Measurements from ENCODE around the gene IPCEF1. TPM values are rescaled to one million over a fixed set of nuclear protein-coding genes. Genes with fewer than 3 reads are reported as not detected.
"Not testable (repeated sequence)": the region's sequence is repeated elsewhere in the genome, so short reads cannot be mapped to it uniquely, and the experiment has no call there.

IPCEF1 gene
- polyA plus RNA-seq, 1 donor (not counting 4 experiments of a cell fraction or from before 2014, with no cell fraction given), result 0.21 TPM

GRCh38 chr6:154308986-154309385 is 47.6 kb downstream of the IPCEF1 start:
- H3K9me3 ChIP-seq (ENCODE audit: control insufficient read depth, low read depth, low read length), result no peaks in the 10 kb centered on the region
- H3K36me3 ChIP-seq (ENCODE audit: control insufficient read depth in 2 of 2, extremely low read depth in 1 of 2, insufficient read depth in 2 of 2, low read length in 2 of 2), result no peaks in the 10 kb centered on the region
- H3K4me1 ChIP-seq (ENCODE audit: control insufficient read depth, extremely low read depth, insufficient read depth, low read length), result no peaks in the 10 kb centered on the region
- H3K4me2 ChIP-seq (ENCODE audit: control insufficient read depth, extremely low read depth, insufficient read depth, low read depth, low read length), result no peak overlapping the region
- H3K27ac ChIP-seq (ENCODE audit: control insufficient read depth, insufficient read depth, low read length), result no peak overlapping the region
- TF ChIP-seq CTCF (optimal IDR thresholded peaks at IDR 0.05 in 1 of 3, IDR thresholded peaks at IDR 0.05 in 1 of 3, conservative IDR thresholded peaks at IDR 0.05 in 1 of 3; ENCODE audit: extremely low read depth in 1 of 3, insufficient read depth in 2 of 3, low read length in 3 of 3) (no peak), EZH2 (IDR thresholded peaks at IDR 0.05; ENCODE audit: low read length) (no peak)
- no peak for FAIRE-seq
- H2AFZ ChIP-seq (ENCODE audit: control insufficient read depth, low read length), result no peak overlapping the region
- dilution Hi-C loops (cut with MboI; ENCODE audit: extremely low pct_ligation_motif_present, low sequenced_read_pairs), result no loop called here
- H3K79me2 ChIP-seq (ENCODE audit: control insufficient read depth, insufficient read depth, low read length), result no peaks in the 10 kb centered on the region
- H3K27me3 ChIP-seq (ENCODE audit: control insufficient read depth, extremely low read depth, insufficient read depth, low read length), result no peaks in the 10 kb centered on the region
- no peaks in the 10 kb centered on the region for H3K9me1 ChIP-seq (ENCODE audit: control insufficient read depth, extremely low read depth, insufficient read depth, low read length)
- no peaks in the 10 kb centered on the region for H4K20me1 ChIP-seq (ENCODE audit: control insufficient read depth, extremely low read depth, insufficient read depth, low read length)
- no peak overlapping the region for H3K4me3 ChIP-seq (ENCODE audit: control insufficient read depth in 2 of 3, extremely low read depth in 1 of 3, insufficient read depth in 2 of 3, low read depth in 1 of 3, low read length in 3 of 3)
- H3K9ac ChIP-seq (ENCODE audit: control insufficient read depth, extremely low read depth, insufficient read depth, low read length), result no peak overlapping the region
- DNase-seq (ENCODE audit: low read depth, low spot score), result no peak

GRCh38 chr6:154307696-154308425 is 48.7 kb downstream of the IPCEF1 start:
- dilution Hi-C loops (cut with MboI; ENCODE audit: extremely low pct_ligation_motif_present, low sequenced_read_pairs), result no loop called here
- DNase-seq (ENCODE audit: low read depth, low spot score) (no peak), FAIRE-seq (no peak)
- no peaks in the 10 kb centered on the region for H3K36me3 ChIP-seq (ENCODE audit: control insufficient read depth in 2 of 2, extremely low read depth in 1 of 2, insufficient read depth in 2 of 2, low read length in 2 of 2)
- no peak for TF ChIP-seq CTCF (optimal IDR thresholded peaks at IDR 0.05 in 1 of 3, IDR thresholded peaks at IDR 0.05 in 1 of 3, conservative IDR thresholded peaks at IDR 0.05 in 1 of 3; ENCODE audit: extremely low read depth in 1 of 3, insufficient read depth in 2 of 3, low read length in 3 of 3)
- no peak for TF ChIP-seq EZH2 (IDR thresholded peaks at IDR 0.05; ENCODE audit: low read length)
- H4K20me1 ChIP-seq (ENCODE audit: control insufficient read depth, extremely low read depth, insufficient read depth, low read length), result no peaks in the 10 kb centered on the region
- no peak overlapping the region for H3K4me2 ChIP-seq (ENCODE audit: control insufficient read depth, extremely low read depth, insufficient read depth, low read depth, low read length)
- H3K4me1 ChIP-seq (ENCODE audit: control insufficient read depth, extremely low read depth, insufficient read depth, low read length), result no peaks in the 10 kb centered on the region
- H3K27ac ChIP-seq (ENCODE audit: control insufficient read depth, insufficient read depth, low read length), result no peak overlapping the region
- H3K9ac ChIP-seq (ENCODE audit: control insufficient read depth, extremely low read depth, insufficient read depth, low read length), result no peak overlapping the region
- no peak overlapping the region for H3K4me3 ChIP-seq (ENCODE audit: control insufficient read depth in 2 of 3, extremely low read depth in 1 of 3, insufficient read depth in 2 of 3, low read depth in 1 of 3, low read length in 3 of 3)
- H2AFZ ChIP-seq (ENCODE audit: control insufficient read depth, low read length), result no peak overlapping the region
- H3K27me3 ChIP-seq (ENCODE audit: control insufficient read depth, extremely low read depth, insufficient read depth, low read length), result no peaks in the 10 kb centered on the region
- no peaks in the 10 kb centered on the region for H3K9me3 ChIP-seq (ENCODE audit: control insufficient read depth, low read depth, low read length)
- no peaks in the 10 kb centered on the region for H3K9me1 ChIP-seq (ENCODE audit: control insufficient read depth, extremely low read depth, insufficient read depth, low read length)
- no peaks in the 10 kb centered on the region for H3K79me2 ChIP-seq (ENCODE audit: control insufficient read depth, insufficient read depth, low read length)

GRCh38 chr6:154307147-154307546 is 49.5 kb downstream of the IPCEF1 start:
- DNase-seq (ENCODE audit: low read depth, low spot score); H3K9ac ChIP-seq (ENCODE audit: control insufficient read depth, extremely low read depth, insufficient read depth, low read length); H3K4me1 ChIP-seq (ENCODE audit: control insufficient read depth, extremely low read depth, insufficient read depth, low read length); H3K9me3 ChIP-seq (ENCODE audit: control insufficient read depth, low read depth, low read length); dilution Hi-C loops (cut with MboI; ENCODE audit: extremely low pct_ligation_motif_present, low sequenced_read_pairs); H3K4me3 ChIP-seq (ENCODE audit: control insufficient read depth in 2 of 3, extremely low read depth in 1 of 3, insufficient read depth in 2 of 3, low read depth in 1 of 3, low read length in 3 of 3); H3K9me1 ChIP-seq (ENCODE audit: control insufficient read depth, extremely low read depth, insufficient read depth, low read length); H3K79me2 ChIP-seq (ENCODE audit: control insufficient read depth, insufficient read depth, low read length); H3K27me3 ChIP-seq (ENCODE audit: control insufficient read depth, extremely low read depth, insufficient read depth, low read length); H4K20me1 ChIP-seq (ENCODE audit: control insufficient read depth, extremely low read depth, insufficient read depth, low read length); FAIRE-seq; H3K4me2 ChIP-seq (ENCODE audit: control insufficient read depth, extremely low read depth, insufficient read depth, low read depth, low read length); H3K27ac ChIP-seq (ENCODE audit: control insufficient read depth, insufficient read depth, low read length); H3K36me3 ChIP-seq (ENCODE audit: control insufficient read depth in 2 of 2, extremely low read depth in 1 of 2, insufficient read depth in 2 of 2, low read length in 2 of 2); H2AFZ ChIP-seq (ENCODE audit: control insufficient read depth, low read length): not testable (repeated sequence)

All from keratinocyte (primary cell).